Activated gamma-delta T cell treated with anti-CD3 and anti-CD28 coated beads, Interleukin-2, amount 50 U/mL, for 16 hours (primary cell): ENCODE measurements around the gene LMF1.

Source experiments
- DNase-seq: peaks from one replicate; pipeline ENCODE4 v3.0.0-alpha.2; 2020; ENCODE audit warnings: low read depth

Gene LMF1

GRCh38 chr16:984736-985636 lies 14.2 kb upstream of the LMF1 start:
- DNase-seq, result no peak

GRCh38 chr16:984121-984694 lies 13.4 kb upstream of the LMF1 start:
- DNase-seq, result no peak

GRCh38 chr16:983044-984030 lies 12.6 kb upstream of the LMF1 start:
- DNase-seq, result no peak

- DNase-seq, result no peak
Observed at GRCh38 chr16:982145-983043, 11.6 kb upstream of the LMF1 start.

DNA sequence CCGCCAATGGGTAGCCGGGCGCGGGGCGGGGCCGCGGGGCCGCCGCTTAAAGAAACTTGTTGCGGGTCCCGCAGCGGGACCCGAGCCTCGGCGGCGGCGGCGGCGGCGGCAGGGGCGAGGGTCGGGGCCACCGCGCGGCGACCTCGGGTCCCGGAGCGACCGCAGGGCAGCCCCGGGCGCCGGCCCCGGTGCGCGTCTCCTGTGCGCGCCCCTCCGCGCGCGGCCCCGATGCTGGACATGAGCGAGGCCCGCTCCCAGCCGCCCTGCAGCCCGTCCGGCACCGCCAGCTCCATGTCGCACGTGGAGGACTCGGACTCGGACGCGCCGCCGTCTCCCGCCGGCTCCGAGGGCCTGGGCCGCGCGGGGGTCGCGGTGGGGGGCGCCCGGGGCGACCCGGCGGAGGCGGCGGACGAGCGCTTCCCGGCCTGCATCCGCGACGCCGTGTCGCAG lies 10.9 kb upstream of the LMF1 start, which contains the start of gene SOX8:
Gene SOX8 (plus strand): TSS at position 76 of the 450 bp plus-strand sequence. CDS start 153 bp downstream, at position 229.
- DNase-seq, result no peak

GRCh38 chr16:980595-980854 lies 9.7 kb upstream of the LMF1 start:
- DNase-seq, result no peak

DNA sequence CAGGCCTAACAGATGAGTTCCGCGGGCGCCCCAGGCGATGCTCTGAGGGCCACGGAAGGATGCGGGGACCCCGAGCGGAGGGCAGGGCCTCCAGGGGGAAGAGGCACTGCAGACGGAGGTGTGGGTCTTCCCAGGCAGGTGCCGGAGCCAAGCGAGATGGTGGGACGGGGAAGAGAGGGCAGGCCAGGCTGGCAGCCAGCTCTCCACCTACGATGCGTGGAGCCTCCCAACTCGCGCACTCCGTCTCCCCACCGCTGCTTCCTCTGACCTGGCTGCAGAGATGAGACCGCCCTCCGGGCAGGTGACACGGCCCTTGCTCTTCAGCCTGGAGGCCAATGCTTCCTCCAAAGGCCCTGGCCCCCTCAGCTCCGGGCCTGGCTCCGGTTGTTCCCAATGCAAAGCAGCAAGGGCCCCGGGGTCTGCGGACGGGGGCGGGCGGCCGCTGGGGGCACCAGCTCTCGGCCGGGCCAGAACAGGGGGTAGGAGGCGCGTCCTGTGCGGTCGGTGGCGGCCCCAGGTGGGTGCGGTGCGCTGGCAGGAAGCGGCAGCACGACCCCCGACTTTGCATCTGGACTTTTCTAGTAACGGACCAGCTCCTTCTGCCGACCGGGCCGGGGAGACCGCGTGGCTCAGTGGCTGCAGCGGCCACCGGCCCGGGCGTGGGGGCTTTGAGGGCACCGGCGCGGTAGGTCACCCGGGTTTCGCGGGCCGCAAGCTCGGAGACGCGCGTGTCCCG lies 9.2 kb upstream of the LMF1 start:
- no peak for DNase-seq

GRCh38 chr16:979147-979546 lies 8.4 kb upstream of the LMF1 start:
- no peak for DNase-seq

- no peak for DNase-seq
Observed at GRCh38 chr16:978403-978802, 7.6 kb upstream of the LMF1 start.

- no peak for DNase-seq
Observed at GRCh38 chr16:977896-978295, 7.1 kb upstream of the LMF1 start.

DNA sequence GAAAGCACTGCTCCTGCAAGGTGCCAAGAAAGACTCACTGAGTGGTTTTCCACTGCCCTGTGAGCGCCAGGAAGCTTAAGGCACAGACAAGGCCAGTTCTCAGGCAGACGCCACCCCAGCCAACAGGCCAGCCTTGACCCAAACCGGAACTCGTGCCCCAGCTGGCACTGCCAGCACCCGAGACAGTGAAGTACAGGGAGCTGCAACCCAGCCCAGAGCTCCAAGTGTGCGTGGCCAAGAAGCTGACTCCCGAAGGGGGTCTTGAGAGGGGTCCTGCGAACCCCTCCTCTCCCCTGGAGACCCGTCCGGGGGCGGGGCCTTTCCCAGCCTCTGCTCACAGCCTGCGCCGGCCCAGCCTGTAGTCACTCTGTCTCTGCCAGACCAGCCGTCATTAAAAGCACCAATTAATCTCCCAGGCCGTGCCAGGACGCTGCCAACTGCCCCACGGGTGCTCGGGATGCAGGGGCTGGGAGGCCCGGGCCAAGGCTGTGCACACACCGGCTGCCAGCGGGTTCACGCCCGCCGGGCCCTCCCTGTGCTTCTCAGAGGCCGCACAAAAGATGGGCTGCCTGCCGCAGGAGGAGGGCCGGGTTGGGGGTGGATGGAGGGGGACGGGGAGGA lies 6.4 kb upstream of the LMF1 start:
- no peak for DNase-seq

DNA sequence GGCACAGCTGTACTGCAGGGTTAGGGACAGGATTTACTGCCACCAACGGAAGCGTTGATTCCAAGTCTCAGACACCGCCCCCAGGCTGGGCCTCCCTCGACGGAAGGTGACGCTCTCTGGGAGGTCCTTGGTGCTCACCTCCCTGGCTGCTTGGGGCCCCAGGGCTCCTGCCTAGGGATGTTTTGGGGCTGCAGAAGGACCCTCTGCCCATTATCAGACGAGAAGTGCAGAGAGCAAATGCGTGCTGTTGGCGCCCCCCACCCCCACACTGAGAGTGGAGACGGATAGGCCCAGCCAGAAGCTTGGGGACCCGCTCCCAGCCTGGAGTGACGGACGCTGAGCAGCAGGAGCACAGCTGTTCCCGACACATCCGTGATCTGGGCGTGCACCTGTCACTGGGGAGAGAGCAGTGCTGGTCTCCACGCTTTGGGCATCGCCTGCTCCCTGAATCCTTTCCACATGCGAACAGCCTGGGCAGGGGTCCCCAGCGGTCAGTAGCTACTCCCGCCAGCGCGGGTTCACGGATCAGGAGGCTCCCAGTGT lies 5.7 kb upstream of the LMF1 start:
- no peak for DNase-seq

- no peak for DNase-seq
Observed at GRCh38 chr16:975291-975690, 4.5 kb upstream of the LMF1 start.

DNA sequence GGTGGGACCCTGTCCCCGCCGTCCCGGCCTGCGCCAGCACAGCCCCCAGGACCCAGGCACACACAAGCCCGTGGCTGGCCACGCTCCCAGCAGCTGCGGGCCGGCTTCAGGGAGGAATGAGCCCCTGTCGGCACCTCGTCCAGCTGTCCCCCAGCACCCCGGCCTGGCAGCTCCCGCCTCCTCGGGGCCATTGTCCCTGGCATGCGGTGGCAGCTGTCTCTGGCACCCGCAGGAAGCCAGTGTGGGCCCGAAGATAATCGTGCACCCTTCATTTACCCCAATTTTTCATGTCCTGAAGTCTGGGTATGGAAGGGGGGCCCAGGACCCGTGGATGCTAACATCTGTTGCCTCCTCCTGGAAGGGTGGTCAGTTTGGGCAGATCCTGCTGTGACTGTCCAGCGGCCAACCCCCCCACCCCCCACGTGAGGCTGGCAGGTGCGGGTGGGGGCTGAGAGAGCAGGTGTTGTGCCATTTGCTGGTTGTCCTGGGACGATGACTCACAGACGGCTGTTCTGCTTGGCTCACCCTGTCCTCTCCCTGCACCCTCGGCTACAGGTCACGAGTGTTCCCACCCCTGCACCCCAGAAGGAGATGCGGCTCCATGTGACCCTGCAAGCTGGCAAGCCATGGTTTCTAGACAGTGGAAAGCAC lies 4.0 kb upstream of the LMF1 start:
- DNase-seq, result no peak

DNA sequence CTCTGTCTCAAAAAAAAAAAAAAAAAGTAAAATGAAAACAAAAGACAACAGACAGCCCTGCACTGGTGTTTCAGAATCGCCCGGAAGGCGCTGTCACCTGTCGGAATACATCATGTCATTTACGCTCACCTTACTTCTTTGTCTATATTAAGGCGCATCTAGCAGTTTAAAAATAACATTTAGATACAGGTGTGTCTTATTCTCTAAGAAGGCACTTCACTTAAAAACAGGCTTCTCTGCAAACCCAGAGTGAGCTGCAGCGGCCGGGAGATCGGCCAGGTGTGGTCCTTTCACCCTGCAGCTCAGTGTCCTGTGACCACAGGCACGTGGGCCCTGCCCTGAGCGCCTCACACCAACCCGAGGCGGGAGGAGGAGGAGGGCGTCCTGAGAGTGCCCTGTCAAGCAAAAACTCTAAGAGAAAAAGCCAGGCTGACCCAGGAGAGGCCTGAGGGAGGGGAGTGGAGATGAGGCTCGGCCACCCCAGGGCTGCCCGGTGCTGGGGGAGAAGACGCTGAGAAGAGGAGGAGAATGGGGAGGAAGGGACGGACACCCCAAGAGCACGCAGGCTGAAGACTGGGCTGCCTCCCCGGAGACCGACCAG lies 3.3 kb upstream of the LMF1 start:
- no peak for DNase-seq

GRCh38 chr16:973366-973765 lies 2.6 kb upstream of the LMF1 start:
- no peak for DNase-seq

- DNase-seq, result no peak
Observed at GRCh38 chr16:972316-973002, 1.7 kb upstream of the LMF1 start.

DNA sequence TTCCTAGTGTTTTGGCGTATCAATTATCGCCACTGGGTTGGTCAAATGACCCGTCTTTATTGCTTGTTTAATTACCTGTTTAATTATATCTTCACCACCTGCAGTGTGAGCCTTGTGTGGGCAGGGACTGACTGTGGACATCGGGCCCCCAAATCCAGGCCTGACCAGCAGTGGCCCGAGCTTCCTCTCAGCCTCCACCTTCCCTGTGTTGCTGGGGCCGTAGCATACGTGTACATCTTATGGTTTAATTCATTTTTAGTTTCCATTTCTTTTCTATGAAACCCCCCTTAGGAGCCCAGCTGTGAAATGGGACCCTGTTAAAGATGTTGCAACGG lies 1.2 kb upstream of the LMF1 start:
- DNase-seq, result no peak

DNA sequence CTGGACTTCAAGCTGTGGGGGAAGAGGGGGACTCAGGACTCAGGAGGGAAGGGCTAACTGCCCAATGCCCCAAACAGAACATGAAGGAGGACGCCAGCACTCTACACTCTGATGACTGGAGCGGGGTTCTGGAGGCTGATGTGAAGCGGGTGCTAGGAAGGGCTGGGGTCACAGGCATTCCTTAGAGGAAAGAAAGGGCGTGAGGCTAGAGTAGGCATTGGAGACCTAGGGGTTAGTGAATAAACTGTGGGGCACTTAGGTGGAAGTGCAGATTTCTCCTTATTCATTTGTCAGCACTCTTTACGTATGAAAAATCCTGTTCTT lies 760 bp upstream of the LMF1 start:
- no peak for DNase-seq
